Astrocyte (in vitro differentiated cells and primary cell): ENCODE data around the gene CCR4.
"Not testable (repeated sequence)": the region's sequence is repeated elsewhere in the genome, so short reads cannot be mapped to it uniquely, and the experiment has no call there.

Experiments
- CTCF ChIP-seq: IDR thresholded peaks from 2 replicates; pipeline ENCODE4 v1.5.1; 2011; ENCODE audit warnings: low read depth, mild to moderate bottlenecking, inconsistent platforms, low read length, moderate library complexity; ENCODE audit not compliant: insufficient read depth
- EZH2 ChIP-seq: IDR thresholded peaks from 2 replicates; pipeline ENCODE4 v1.6.1; 2012; ENCODE audit warnings: mild to moderate bottlenecking, low read length, inconsistent platforms; ENCODE audit not compliant: insufficient read depth

- not testable (repeated sequence) for TF ChIP-seq CTCF, EZH2
These were observed 15.2 kb downstream of the CCR4 start for GRCh38 chr3:32966627-32967026.
